Neural progenitor cell (in vitro differentiated cells): Measurements from ENCODE around the gene DOCK10.

Experiments used
- CTCF ChIP-seq: fragments of 200-600 bp; sonication (generic); IDR thresholded peaks from 2 replicates; pipeline ENCODE4 v1.5.1; 2017; ENCODE audit warnings: antibody characterized with exemption, mild to moderate bottlenecking
- EZH2 ChIP-seq: fragments of 200-600 bp; sonication (generic); IDR thresholded peaks from 2 replicates; pipeline ENCODE4 v1.6.1; 2017; ENCODE audit warnings: antibody characterized with exemption, mild to moderate bottlenecking, moderate library complexity
- EZH2phosphoT487 ChIP-seq: fragments of 200-600 bp; sonication (generic); IDR thresholded peaks from 2 replicates; pipeline ENCODE4 v1.6.1; 2017; ENCODE audit warnings: antibody characterized with exemption

GRCh38 chr2:224987733-224988132, 54.5 kb downstream of the DOCK10 start:
- TF ChIP-seq CTCF, result no peak
- no peak for TF ChIP-seq EZH2phosphoT487
- TF ChIP-seq EZH2, result no peak
